ENCODE data around the gene COL9A1.

DNA sequence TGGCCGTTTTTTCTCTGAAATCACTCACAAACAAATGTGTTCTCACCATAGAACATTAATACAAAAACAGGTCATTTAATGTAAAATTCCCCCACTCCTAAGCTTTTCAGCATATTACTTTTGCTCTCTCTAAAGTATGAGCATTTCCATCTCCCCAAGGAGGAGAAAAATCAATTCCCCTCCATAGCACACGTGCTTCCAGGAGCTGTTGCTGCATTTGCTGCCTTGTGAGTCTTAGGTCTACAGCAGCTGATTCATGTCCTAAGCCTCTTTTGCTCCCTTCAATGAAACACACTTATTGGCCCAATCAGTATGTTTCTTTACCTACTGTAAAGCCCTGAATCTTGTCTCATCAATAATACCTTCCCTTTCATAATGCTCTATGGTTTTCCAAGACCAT lies 6.4 kb upstream of the COL9A1 start:
- TF ChIP-seq, protein P1, sequence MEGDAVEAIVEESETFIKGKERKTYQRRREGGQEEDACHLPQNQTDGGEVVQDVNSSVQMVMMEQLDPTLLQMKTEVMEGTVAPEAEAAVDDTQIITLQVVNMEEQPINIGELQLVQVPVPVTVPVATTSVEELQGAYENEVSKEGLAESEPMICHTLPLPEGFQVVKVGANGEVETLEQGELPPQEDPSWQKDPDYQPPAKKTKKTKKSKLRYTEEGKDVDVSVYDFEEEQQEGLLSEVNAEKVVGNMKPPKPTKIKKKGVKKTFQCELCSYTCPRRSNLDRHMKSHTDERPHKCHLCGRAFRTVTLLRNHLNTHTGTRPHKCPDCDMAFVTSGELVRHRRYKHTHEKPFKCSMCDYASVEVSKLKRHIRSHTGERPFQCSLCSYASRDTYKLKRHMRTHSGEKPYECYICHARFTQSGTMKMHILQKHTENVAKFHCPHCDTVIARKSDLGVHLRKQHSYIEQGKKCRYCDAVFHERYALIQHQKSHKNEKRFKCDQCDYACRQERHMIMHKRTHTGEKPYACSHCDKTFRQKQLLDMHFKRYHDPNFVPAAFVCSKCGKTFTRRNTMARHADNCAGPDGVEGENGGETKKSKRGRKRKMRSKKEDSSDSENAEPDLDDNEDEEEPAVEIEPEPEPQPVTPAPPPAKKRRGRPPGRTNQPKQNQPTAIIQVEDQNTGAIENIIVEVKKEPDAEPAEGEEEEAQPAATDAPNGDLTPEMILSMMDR (conservative IDR thresholded peaks at IDR 0.05), result no peak
- TF ChIP-seq EZH2 (IDR thresholded peaks at IDR 0.05; ENCODE audit: low read depth), result no peak
